ENCODE data around the gene RNPEPL1. TPM values are rescaled to one million over a fixed set of nuclear protein-coding genes. Genes with fewer than 3 reads are reported as not detected.

Gene RNPEPL1
- total RNA-seq, 2 experiments from 2014 or later = 39.1 to 40.5 TPM

- ChIA-PET CTCF (no interaction called here), POLR2A (no interaction called here)
- no peak for ATAC-seq
- intact Hi-C loops (cut with micrococcal nuclease) = no loop called here
- no peaks in the 10 kb centered on the region for H3K9me3 Mint-ChIP-seq
- TF ChIP-seq, protein P1, sequence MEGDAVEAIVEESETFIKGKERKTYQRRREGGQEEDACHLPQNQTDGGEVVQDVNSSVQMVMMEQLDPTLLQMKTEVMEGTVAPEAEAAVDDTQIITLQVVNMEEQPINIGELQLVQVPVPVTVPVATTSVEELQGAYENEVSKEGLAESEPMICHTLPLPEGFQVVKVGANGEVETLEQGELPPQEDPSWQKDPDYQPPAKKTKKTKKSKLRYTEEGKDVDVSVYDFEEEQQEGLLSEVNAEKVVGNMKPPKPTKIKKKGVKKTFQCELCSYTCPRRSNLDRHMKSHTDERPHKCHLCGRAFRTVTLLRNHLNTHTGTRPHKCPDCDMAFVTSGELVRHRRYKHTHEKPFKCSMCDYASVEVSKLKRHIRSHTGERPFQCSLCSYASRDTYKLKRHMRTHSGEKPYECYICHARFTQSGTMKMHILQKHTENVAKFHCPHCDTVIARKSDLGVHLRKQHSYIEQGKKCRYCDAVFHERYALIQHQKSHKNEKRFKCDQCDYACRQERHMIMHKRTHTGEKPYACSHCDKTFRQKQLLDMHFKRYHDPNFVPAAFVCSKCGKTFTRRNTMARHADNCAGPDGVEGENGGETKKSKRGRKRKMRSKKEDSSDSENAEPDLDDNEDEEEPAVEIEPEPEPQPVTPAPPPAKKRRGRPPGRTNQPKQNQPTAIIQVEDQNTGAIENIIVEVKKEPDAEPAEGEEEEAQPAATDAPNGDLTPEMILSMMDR (IDR thresholded peaks at IDR 0.05) = no peak
- H3K27ac Mint-ChIP-seq = no peak overlapping the region
- H3K4me1 Mint-ChIP-seq (ENCODE audit: low read depth) = no peaks in the 10 kb centered on the region
- H3K36me3 Mint-ChIP-seq (ENCODE audit: low read depth) = no peaks in the 10 kb centered on the region
- H3K4me3 Mint-ChIP-seq = no peak overlapping the region
- no peak for DNase-seq
- no peaks in the 10 kb centered on the region for H3K27me3 Mint-ChIP-seq
These were observed 35.0 kb downstream of the RNPEPL1 start for GRCh38 chr2:240603081-240603835.

- intact Hi-C loops (cut with micrococcal nuclease) = no loop called here
- POLR2A ChIA-PET = no interaction called here
These were observed 35.6 kb downstream of the RNPEPL1 start for GRCh38 chr2:240603846-240604245.

GRCh38 chr2:240604291-240604938 lies 36.1 kb downstream of the RNPEPL1 start:
- DNase-seq (peak; percentile 4), ATAC-seq (no peak)
- intact Hi-C loops (cut with micrococcal nuclease) = no loop called here
- H3K27me3 Mint-ChIP-seq = no peaks in the 10 kb centered on the region
- no peak overlapping the region for H3K4me3 Mint-ChIP-seq
- no peaks in the 10 kb centered on the region for H3K9me3 Mint-ChIP-seq
- H3K27ac Mint-ChIP-seq = no peak overlapping the region
- CTCF ChIA-PET = no interaction called here
- POLR2A ChIA-PET = no interaction called here
- TF ChIP-seq, protein P1 (IDR thresholded peaks at IDR 0.05) = no peak
- peaks cover 4% of the 10 kb centered on the region for H3K4me1 Mint-ChIP-seq (ENCODE audit: low read depth)
- no peaks in the 10 kb centered on the region for H3K36me3 Mint-ChIP-seq (ENCODE audit: low read depth)

More at GRCh38 chr2:240603846-240604245, 35.6 kb downstream of the RNPEPL1 start:
- DNase-seq (no peak), ATAC-seq (no peak)
- CTCF ChIA-PET = no interaction called here
- TF ChIP-seq, protein P1 (IDR thresholded peaks at IDR 0.05) = no peak
- Mint-ChIP-seq H3K27me3 (no peaks in the 10 kb centered on the region), H3K4me3 (no peak overlapping the region), H3K36me3 (ENCODE audit: low read depth) (no peaks in the 10 kb centered on the region), H3K4me1 (ENCODE audit: low read depth) (no peaks in the 10 kb centered on the region), H3K27ac (no peak overlapping the region), H3K9me3 (no peaks in the 10 kb centered on the region)

DNA sequence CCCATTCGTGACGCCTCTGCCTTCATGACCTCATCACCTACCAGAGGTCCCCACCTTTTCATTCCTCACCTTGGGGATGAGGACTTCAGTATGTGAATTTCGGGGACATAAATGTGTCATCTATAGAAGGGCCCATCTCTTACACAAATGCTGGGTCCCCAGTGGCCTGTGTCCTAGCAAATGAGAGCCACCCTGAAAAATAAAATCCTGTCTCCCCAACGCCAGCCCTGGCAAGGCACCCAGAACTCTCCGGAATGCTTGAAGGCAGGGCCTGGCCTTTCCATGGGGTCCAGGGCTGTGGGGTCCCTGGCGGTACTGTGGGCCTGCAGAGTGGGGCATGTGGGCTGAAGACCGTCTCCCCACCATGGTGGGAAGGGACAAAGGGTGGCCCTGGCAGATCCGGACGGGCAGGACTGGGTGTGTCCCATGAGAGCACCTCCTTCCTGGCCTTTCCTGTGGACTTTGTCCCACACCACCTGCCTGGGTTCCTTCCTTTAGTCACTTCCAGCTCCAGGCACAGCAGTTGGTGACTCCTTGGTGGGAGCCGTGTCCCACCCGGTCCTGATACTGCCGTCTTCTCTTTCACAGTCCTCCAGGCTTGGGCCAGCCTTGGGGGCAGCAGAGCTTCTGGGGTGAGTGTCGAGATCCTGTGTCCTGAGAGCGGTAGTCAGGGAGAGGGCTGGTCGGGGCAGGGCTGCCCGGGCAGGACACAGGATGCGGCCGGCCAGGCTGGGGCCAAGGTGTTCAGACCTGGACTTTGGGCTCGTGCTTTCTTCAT lies 36.8 kb downstream of the RNPEPL1 start:
- CTCF ChIA-PET = interaction anchor here (1.0 to 1.5 kb wide), 2 partner anchors 10 to 40 kb away, joined by 3 to 4 read pairs; no protein-coding TSS in a partner anchor
- DNase-seq = no peak
- no peaks in the 10 kb centered on the region for H3K9me3 Mint-ChIP-seq

More for the DNA sequence above, 36.8 kb downstream of the RNPEPL1 start:
- TF ChIP-seq, protein P1 (IDR thresholded peaks at IDR 0.05) = no peak
- POLR2A ChIA-PET = interaction anchor here (0.9 to 1.2 kb wide), 2 partner anchors 17 to 19 kb away, joined by 3 read pairs; no protein-coding TSS in a partner anchor
- intact Hi-C loops (cut with micrococcal nuclease) = no loop called here
- H3K27ac Mint-ChIP-seq = no peak overlapping the region
- ATAC-seq = no peak
- H3K4me1 Mint-ChIP-seq (ENCODE audit: low read depth) = peaks cover 4% of the 10 kb centered on the region
- H3K36me3 Mint-ChIP-seq (ENCODE audit: low read depth) = no peaks in the 10 kb centered on the region
- no peak overlapping the region for H3K4me3 Mint-ChIP-seq
- H3K27me3 Mint-ChIP-seq = no peaks in the 10 kb centered on the region
